NOMO-1 (cell line): ENCODE measurements around the gene MTNR1A.
"Not testable (repeated sequence)": the region's sequence is repeated elsewhere in the genome, so short reads cannot be mapped to it uniquely, and the experiment has no call there.

Experiments
- DNase-seq, 2 experiments: peaks; one replicate each; lab custom pipeline; 2025; ENCODE audit not compliant: unreplicated experiment in 2 of 2; lab: John Stamatoyannopoulos, UW

Gene MTNR1A

DNA sequence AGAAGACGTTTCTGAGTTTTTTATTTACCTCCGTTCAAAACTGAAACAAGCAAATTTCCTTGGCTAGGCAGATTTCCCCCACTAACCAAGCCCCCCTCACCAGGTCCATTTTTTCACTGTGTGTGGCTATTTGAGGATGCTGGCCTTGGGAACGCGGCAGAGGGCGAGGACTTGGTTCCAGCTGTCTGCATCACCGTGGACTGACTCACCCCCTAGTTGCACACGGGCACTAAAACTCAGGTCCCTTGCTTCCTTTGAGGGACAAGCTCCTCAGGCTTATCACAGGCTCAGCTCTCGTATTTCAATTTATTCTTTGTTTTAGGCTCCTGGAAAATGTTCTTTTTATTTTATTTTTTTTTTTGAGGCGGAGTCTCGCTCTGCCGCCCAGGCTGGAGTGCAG is 8.4 kb upstream of the MTNR1A start:
- DNase-seq: no peak

DNA sequence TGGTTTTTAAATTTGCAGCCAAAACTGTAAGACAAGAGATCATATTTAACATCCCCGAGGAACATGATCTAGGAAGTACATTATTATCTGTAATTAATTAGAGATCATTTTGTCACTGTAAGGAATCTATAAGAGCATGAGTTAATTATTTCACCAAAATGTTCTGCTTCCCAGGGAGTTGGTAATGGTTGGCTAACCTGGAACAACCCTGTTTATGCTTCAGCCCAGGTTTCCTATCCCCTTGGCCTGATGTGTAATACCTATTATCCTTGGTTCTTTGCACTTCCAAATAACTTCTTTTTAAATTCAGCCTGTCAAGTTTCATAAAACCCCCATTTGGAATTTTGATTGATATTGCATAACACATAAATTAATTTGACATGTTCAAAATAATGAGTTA is 6.4 kb upstream of the MTNR1A start:
- no peak for DNase-seq

DNA sequence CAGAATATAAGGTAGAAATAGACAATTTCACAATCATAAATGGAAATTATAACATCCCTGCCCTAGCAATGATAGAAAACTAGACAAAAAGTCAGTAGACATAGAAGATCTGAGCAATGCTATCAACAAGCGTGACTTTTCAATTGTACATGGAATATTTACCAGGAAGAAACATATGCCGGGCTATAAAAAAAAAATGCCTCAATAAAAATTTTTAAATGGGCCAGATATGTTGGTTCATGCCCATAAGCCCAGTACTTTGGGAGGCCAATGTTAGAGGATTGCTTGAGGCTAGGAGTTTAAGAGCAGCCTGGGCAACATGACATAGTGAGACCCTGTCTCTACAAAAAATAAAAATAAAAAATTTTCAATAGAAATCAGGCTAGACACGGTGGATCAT is 5.3 kb upstream of the MTNR1A start:
- no peak for DNase-seq

DNA sequence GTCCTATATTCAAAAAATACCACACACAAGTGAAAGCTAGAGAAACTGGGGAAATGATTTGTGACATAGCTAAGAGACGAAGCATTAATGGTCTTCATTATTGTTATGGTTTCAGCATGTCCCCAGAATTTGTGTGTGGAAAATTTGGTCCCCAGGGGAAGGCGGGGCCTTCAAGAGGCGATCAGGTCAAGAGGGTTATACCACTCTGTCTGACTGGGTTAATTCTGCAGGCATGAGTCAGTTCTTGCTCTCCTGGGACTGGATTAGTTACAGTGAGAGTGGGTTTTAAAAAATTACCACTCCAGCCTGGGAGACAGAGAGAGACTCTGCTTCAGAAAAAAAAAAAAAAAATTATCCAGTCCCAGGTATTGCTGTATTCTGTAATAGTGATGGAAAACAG is 2.1 kb upstream of the MTNR1A start:
- no peak for DNase-seq

DNA sequence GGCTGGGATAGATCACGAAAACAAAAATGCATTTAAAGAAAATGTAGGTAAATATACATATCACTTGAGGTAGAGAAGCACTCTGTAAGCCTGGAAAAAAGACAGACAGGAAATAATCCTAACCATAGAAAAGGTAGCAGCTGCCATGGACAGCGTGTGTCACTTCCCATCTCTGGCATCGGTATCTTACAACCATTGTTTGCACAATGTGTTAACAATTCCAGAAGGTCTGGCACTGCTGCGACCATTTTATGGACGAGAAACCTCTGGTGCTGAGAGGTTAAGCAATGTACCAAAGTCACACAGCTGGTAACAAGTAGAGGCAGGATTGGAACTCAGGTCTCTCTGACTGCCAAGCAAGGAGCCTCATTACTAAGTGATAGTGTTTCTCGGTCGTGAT is 1.7 kb upstream of the MTNR1A start:
- DNase-seq: no peak

DNA sequence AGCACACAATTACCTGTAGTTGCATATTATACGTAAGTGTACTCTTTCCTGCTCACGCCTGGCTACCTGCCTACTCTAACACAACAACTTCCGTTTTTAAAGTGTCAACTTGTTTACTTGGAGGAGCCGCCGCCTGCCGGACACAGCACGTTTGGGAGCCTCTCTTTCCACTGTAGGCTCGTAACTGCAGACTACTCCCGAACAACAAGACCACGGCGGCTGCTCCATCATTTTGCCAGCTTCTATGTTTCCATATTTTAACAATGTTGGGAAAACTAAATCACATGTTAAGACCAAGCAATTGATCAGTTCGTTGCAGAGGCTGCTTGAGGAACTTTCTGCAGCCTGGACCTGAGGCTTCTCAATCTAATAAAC is 841 bp downstream of the MTNR1A start:
- DNase-seq: no peak

DNA sequence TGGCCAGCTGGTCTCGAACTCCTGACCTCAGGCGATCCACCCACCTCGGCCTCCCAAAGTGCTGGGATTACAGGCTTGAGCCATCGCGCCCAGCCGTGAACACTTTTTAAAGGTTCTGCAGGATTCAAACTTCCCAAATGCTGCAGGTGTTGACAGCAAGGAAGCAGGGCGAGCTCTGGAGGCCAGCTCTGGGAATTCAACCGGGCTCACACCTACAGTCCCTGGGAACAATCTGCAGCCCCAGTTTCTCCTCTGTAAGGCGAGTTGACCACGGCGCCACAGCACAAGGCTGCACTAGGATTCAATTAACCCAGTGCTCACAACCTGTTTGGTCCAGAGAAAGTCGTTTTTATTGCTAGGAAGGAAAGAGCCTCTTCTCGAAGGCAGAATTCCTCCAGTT is 1.6 kb downstream of the MTNR1A start:
- no peak for DNase-seq

DNA sequence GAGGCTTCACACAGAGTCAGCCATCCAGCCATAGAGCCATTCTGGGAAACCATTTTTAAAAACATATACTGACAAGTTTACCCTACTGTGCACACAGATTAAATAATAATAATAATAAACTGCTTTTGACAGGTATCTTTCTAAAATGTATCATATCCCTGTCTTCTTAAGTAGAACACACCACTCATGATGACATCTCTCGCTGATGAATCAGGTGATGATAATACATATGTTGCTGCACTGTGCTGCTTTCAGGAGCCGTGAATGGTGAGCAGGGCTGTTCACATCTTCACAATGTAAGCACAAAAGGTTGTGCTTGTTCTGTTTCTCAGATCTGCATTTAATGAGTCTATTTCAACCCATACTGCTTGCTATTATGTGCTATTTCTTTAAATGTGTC is 3.5 kb downstream of the MTNR1A start:
- DNase-seq: no peak

DNA sequence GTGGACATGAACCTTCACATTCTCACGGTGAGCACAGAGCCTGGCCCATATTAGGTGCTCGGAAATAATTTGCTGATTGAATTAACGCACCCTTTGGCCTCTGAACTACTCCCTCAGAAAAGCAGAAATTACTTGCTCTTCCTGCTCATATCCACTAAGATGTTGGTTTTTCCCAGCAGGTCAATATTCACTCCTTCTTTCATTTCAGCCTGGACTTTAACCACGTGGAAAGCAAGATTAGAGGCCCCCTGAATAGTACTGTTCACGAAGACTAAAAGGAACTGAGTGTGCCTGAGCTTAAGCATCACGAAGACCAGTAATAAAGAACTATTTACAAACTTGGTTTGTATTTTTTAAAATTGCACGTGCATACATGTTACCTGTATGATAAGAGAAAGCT is 9.9 kb downstream of the MTNR1A start:
- no peak for DNase-seq

DNA sequence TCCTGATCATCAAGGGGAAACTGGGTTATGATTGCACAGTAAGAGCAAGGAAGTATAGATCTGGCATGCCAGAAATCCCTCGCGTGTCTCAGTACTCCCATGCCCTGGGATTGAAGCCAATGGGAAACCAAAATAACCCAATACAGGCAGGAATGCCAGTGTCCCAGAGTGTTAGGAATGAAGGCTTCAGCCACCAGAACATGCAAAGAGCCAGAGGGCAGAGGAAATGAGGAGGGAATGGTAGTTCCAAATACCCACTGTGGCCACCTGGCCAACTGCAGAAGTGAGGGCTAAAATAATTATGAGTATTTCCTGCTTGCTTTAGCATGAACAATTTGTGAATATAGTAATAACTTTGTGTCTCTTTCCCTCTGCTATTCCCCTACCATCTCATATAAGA is 12.2 kb downstream of the MTNR1A start:
- DNase-seq: no peak

DNA sequence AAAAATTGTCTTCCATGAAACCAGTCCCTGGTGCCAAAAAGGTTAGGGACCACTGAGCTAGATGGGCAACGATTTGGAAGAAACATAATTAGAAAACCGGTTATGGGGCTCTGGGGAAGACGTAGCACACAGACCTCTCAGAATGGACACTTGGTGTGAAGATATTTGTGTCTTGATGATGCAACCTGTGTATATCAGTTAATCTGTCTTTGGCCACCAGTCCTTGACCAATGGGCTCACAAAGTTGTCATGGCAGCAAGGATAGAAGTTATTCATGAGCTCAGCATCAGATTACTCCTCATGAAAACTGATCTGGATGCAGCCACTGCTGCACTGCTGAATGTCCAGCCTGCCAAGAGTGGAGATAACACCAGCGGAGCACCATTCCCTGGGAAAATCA is 13.6 kb downstream of the MTNR1A start:
- DNase-seq: no peak

DNA sequence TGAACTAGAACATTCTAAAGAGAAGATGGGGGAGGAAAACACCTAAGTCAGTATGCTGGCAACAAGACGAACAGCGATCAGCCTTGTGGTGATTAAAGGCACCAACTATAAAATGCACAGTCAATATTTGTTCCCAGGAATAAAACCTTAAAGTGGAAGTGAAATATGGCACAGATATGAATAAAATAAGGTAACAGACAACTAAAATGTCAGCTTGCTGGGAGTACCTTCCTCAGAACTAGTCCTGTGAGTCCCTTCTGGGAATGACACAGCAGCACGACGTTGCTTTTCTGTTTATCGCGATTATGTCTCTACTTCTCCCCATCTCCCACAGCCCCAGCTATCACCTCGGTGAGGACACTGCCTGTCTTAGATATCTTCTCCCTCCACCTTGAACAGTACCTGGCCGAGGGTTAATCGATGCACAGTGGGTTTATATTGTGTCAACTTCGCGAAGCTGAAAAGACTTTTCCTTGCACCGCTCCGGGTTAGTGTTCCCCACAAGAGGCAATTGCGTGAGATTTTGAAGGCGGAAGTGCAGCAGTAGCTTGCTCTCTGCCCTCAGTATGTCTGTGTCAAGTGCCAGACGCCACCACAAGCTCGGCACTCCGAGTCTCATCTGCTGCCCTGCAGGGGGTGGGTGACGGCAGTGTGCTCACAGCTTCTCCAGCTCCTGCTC is 17.4 kb downstream of the MTNR1A start:
- DNase-seq: no peak

DNA sequence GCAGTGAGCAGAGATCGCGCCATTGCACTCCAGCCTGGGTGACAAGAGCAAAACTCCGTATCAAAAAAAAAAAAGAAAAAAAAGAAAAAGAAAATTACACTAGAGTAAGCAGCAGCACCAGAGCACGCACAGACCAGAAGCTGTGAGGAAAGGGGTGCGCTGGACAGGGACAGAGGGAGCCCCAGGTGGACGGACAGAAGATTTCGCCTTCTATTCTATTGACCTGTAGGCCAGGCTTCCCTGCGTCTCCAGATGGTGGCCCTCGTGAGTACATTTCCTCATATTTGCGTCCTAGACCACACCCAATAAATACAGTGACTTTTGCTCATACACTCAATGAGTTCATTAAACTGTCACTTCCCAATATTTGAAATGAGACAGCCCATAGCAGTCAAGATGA is 19.1 kb downstream of the MTNR1A start:
- DNase-seq: no peak

DNA sequence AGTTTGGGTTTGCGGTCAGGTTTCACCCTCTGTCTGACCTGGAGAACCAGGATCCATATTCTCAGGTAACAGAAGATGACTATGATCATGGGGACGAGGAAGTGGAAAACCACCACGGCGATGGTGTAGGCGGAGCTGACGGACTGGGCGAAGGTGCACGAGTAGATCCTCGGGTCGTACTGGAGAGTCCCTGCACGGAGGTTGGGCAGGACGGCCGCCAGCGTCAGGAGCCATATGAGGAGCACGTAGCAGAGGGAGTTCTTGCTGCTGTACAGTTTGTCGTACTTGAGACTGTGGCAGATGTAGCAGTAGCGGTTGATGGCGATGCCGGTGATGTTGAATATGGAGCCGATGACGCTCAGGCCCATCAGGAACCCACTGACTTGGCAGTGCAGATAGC is 21.3 kb downstream of the MTNR1A start:
- no peak for DNase-seq

DNA sequence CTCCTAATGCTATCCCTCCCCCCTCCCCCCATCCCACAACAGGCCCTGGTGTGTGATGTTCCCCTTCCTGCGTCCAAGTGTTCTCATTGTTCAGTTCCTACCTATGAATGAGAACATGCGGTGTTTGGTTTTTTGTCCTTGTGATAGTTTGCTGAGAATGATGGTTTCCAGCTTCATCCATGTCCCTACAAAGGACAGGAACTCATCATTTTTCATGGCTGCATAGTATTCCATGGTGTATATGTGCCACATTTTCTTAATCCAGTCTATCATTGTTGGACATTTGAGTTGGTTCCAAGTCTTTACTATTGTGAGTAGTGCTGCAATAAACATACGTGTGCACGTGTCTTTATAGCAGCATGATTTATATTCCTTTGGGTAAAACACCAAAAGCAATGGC is 31.4 kb downstream of the MTNR1A start:
- not testable (repeated sequence) for DNase-seq

DNA sequence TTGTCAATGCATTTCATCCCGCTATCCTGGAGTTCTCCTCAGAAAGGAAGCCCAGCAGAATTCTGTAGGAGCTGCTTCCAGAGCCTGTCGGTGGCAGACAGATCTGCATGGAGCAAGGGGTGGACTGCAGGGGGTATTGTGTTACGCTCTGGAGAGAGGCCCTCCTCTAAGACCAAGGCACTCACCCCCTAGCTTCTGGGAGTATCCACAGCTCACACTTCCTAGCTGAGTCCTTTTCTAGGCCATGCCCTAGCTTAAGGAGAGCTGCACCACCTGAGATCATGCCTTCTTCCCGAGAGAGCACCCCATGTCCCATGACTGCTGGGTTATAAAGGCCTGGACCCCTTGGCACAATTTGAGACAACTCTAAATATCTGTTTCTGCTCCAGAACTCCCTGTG is 39.1 kb downstream of the MTNR1A start:
- DNase-seq: no peak

DNA sequence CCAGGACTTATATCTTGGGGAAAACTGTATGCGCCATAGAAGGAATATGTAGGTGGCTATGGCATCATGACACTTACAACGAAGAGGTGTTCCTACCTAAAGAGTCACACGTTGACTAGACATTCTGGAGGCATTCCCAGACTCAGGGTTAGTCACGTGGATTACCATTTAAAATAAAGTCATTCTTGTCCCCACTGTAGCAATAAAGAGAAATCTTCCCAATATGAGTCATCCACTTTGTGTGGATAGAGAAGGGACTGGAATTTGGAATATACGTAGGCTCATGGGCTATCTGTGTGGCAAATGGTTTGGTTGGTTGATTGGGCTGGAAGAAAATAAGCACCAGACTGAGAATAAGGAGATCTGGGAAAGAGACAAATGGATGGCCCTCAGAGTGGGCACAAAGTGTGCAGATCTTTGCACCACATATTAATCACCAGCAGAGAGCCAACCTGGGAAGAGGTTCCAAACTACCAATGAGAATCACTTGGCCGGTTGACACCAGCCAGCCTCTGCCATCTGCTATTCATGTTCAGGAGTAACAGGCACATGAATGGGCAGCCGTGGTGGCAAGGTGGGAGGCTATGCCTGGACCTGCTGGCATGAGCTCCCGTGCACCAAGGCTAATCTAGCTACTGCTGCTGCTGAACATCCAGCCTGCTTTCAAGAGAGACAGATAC is 41.0 kb downstream of the MTNR1A start:
- DNase-seq: no peak

DNA sequence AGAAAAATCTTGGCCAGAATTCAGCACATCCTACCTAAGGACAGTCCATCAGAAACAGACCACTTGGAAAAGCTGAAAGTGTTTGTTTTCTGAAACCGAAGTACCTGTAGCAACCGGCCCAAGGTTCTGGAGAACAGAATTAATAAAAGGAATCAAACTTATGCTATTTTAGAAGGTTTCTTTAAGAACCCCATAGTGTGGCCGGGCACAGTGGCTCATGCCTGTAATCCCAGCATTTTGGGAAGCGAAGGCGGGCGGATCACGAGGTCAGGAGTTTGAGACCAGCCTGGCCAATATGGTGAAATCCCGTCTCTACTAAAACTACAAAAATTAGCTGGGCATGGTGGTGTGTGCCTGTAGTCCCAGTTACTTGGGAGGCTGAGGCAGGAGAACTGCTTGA is 50.6 kb downstream of the MTNR1A start:
- DNase-seq: not testable (repeated sequence)

DNA sequence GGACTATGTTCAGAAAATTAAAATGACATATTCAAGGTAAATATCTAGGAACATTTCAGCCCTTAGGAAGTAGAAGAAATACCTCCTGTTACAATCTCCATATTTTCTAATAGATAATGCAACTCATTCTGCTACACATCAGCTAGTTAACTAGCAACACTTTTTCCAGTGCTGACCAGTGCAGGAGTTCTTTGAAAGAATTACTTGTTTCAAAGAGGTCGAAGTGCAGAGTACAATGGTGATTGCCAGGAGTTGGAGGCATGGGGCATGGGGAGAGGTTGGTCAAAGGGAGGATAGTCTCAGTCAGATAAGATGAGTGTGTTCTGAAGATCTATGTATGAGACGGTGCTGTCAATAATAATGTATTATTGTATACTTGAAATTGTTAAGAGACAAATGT is 53.1 kb downstream of the MTNR1A start:
- DNase-seq: no peak

DNA sequence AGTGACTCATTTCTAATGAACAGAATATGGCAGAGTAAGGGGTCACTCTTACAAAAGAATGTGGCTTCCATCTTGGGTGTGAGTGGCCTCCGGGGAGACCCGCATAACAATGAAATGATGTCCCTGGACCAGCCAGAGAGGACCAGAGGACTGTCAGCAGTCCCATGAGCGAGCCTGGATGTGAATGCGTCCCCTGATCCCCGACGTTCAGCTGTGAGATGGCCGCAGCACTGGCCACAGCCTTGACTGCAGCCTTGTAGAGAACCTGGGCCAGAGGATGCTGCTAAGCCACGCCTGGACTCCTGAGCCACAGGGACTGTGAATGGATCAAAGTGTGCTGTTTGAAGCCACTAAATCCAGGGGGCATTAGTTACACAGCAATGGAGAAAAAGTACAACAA is 53.8 kb downstream of the MTNR1A start:
- no peak for DNase-seq

DNA sequence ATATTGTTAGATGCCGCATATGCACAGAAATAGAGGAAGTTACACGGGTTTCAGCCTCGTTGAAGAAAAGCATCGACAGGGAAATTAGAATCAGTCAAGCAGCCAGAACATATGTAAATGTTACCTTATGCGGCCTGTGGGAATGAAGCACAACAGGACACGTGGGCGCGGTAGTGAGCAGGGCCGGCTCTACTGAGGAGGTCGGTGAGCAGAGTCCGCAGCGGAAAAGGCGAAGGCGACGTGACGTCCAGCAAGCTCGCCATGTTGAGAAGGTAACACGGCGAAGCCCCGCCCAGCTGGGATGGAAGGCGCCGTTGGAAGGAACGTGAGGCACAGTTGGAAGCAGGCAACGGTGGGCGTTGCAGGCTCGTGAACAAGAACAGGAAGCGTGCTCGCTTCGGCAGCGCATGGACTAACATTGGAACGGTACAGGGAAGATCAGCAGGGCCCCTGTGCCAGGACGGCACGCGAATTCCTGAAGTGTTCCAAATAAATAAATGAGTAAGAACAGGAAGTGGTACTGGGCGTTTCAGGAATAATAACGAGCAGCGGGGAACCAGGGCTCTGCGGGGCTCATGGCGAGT is 54.6 kb downstream of the MTNR1A start:
- no peak for DNase-seq

DNA sequence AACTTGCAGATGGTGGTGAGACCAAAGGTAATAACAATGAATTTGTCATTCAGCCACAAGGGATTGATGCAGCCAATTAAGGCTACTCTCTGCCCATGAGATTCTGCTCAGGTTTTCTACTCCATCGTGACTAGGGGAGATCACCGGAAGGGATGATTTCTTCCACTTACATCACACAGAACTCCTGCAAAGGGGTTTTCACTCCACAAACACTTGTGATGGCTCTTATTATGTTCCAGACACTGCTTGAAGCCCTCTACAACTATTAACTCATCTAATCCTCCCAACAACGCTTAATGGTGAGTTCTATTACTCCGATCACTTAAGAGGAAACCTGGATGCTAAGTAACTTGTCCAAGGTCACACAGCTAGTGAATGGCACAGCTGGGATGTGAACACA is 55.9 kb downstream of the MTNR1A start:
- no peak for DNase-seq

DNA sequence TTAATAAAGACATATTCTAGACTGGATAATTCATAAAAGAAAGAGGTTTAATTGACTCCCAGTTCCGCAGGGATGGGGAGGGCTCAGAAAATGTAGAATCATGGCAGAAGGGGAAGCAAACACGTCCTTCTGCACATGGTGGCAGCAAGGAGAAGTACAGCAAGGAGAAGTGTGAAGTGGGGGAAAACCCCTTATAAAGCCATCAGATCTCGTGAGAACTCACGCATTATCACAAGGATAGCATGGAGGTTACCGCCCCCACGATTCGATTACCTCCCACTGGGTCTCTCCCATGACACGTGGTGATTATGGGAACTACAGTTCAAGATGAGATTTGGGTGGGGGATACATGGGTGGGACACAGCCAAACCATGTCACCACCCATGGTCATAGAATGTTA is 58.3 kb downstream of the MTNR1A start:
- no peak for DNase-seq
